ENCODE measurements around the gene ZRANB1.

The ZRANB1 gene

DNA sequence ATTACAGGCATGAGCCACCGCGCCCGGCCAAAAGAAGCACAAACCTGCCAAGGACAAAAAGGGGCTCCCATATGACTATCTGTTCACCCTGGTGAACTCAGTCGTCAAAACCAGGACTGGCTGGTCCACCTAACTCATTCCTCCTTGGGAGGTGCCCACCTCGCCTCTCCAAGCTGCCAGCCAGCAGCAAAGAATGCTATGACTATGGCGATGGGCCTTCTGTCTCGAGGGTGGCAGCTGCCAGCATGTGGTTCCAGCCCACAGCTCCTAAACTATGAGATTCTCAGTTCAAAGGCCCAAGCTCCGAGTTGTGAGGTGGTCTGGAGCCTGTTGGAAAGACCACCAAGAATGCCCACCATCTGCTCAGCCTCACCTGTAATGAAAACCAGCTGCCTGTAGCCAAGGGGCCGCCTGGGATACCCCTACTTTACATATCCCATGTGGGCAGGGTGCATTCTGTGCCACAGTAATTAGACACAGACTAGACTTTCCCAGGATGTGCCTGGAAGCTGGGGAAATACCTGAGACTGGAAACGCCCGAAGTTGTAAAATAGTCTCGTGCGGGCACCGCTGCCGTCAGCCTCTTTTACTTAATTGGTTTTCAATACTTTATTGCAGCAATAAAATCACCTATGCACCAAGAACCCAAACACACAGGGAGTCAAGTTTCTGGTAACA is 71.1 kb downstream of the ZRANB1 start:
- H3K27ac ChIP-seq: no peak overlapping the region

DNA sequence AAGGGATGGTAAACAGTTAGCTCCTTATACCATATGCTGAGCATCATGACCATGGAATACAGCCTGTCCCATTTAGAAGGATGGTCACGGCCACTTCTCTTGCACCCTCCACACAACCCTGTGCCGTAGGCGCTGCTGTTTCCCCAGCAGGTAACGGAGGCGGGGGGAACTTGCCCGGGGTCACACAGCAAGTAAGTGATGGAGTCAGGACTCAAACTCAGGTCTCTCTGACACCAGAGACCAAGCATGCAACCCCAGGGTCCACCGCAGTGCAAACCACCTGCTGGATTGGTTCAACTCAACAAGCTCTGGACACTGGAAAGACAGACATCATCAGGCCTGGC is 71.6 kb downstream of the ZRANB1 start:
- H3K27ac ChIP-seq: no peak overlapping the region
- no peak overlapping the region for H3K4me3 ChIP-seq

More for the DNA sequence above, 71.1 kb downstream of the ZRANB1 start:
- no peak overlapping the region for H3K4me3 ChIP-seq

DNA sequence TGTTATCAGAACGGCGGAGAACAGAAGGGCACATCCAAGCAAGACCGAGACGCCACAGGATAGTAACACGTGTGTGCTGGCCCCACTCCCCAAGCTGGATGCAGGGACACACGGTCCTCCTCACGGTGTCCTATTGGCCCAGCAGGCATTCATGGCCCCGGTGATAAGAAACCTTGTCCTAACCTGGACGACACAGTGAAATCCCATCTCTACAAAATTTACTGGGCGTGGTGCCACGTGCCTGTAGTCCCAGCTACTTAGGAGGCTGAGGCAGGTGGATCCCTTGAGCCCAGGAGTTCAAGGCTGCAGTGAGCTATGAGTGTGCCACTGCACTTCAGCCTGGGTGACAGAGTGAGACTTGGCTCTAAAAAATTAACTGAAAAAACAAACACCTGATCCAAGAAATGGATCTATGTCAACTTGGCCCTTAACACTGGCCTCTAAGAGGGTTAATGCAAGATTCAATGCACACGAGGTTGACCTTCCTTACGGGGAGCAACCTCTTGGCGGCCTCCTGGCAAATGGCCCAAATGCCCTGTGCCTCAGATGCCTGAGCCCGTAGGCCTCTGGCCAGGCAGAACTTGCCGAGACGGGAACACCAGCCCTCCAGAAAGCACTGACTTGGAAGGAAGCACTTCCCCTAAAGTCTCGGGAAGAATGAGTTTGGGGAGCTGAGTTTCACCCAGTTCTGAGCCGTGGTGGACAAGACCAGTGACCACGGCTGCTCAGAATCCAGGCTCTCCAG is 72.3 kb downstream of the ZRANB1 start:
- Histone ChIP-seq H3K4me3 (no peak overlapping the region), H3K27ac (peak overlapping the region in 2 of 21 experiments; percentile 15 to 48)

DNA sequence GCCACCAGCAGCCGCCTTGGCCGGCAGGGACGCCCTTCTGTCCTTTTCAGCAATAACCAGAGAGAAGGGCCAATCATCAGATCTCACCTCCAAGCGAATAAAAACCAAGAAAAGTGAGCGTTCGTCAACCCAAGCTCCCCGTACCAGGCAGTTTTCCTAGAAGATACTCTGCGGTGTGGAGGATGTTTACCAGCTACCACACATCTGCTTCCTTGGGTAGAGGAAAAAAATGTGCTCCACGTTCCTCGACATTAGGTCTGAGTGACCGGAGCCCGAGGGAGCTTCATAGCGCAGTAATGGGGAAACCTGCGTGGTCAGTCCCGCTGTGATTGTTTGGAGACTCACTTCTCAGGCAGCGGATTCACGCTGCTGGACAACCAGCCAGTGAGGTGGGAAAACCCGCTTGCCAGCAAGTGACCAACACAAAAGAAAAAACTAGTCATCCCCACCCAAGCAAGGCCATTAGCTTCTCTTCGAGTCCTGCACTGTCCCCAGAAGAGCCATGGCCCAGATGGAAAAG is 73.0 kb downstream of the ZRANB1 start:
- Histone ChIP-seq H3K4me3 (no peak overlapping the region), H3K27ac (peak overlapping the region in 4 of 21 experiments; percentile 48 to 78 (median 53))

DNA sequence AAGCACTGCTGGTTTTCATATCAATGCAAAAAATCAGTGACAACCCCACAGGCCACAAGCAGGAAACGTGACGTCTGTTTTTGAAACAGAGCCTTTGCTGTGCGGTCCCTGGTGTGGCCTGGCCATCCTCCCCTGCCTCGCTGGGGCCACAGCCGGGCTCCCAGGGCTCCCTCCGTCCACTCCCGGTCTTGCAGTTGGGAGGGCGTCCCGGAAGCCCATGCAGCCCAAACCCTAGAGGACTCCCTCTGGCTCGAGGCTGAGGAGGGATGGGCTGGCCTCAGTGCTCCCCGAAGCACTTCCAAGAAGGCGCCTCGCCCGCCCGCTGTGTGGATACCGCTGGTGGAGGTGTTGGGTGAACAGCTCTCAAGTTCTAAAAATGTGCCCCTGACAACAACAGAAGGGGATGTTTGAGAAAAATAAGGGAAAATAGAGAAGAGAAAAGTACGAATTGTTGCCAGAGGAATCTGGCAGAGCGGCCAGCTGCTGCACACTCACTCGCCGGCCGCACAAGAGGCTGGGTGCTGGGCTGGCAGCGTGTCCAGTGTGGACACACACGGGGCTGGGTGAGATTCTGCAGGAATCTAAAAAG is 73.5 kb downstream of the ZRANB1 start:
- H3K27ac ChIP-seq: peak overlapping the region in 7 of 21 experiments; percentile 11 to 78 (median 48)
- H3K4me3 ChIP-seq: no peak overlapping the region

DNA sequence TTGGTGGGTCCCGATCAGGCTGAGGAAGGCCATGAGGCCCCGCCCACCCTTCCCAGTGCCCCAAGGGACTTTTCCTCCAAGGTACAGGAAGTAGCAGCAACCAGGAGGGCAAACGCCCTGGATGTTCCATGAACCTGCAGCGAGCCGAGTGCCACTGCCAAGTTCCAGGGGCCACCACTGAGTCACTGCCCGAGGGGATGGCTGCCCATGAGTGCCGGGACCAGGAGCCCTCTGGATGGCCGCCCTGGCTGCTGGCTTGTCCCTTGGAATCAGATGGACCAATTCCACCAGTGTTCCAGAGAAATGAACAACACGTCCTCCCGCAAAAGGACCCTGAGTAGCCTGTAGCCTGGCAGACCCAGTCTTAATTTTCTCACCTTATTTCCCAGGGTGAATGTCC is 74.2 kb downstream of the ZRANB1 start:
- H3K27ac ChIP-seq: peak overlapping the region in 11 of 21 experiments; percentile 1 to 78 (median 11)
- no peak overlapping the region for H3K4me3 ChIP-seq

DNA sequence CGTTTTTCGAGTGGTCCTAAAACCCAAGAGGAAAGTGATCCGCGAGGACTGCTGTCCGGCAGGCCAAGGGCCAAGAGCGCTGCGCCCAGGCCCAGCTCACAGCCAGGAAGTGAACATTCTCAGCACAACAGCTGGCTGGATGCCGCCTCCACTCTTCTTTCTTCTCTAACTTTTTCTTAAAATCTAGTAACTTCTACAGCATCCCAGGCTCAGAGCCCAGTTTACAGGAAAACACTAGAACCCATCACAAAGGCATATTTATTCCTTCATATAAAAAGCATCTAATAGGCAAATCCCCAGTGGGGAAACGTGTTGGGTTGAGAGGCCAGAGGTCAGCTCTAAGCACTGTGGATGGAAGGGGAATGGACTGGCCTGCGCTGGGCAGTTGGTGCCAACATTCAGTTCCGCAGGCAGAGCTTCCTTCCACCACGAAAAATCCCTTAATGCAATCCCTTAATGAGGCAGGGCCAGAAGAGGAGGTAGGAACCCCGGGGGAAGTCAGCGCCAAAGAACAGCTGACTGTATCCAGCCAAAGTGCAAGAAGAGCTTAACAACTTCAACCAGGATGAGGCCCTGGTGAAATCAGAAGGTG is 74.8 kb downstream of the ZRANB1 start:
- peak overlapping the region in 11 of 21 experiments; percentile 1 to 78 (median 11) for H3K27ac ChIP-seq
- no peak overlapping the region for H3K4me3 ChIP-seq

DNA sequence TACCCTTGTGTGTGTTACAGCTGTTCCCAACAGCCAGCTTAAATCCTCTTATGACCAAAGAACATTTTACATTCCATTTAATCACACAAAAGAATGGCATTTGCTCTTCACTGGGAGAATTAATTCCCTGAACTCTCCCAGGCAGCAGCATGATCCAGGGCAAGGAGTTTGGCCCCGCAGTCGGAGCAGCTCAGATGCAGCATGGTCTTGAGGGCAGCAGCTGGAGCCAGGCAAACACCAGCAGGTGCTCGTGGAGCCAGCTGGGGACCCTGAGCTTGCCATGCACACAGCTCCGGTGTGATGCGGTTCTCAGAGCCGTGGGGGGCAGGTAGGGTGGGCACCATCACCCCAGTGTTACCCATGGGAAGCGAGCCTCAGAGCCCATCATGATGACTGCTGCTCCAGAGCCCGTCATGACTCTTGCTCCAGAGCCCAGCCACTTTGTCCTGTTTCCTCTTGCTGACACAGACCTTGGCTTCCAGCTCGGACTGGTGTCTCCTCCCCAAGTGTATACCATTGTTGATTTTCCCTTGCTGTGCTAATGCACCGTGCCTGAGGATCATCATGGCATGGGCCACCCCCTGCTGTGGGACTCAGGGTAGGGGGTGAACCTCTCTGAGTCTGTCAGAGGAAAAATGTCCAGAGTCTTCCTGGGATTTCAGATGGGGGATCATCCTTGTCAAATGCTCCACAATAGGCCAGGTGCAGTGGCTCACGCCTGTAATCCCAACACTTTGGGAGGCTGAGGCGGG is 75.8 kb downstream of the ZRANB1 start:
- H3K4me3 ChIP-seq: no peak overlapping the region
- peak overlapping the region in 3 of 21 experiments; percentile 36 to 78 (median 38) for H3K27ac ChIP-seq

DNA sequence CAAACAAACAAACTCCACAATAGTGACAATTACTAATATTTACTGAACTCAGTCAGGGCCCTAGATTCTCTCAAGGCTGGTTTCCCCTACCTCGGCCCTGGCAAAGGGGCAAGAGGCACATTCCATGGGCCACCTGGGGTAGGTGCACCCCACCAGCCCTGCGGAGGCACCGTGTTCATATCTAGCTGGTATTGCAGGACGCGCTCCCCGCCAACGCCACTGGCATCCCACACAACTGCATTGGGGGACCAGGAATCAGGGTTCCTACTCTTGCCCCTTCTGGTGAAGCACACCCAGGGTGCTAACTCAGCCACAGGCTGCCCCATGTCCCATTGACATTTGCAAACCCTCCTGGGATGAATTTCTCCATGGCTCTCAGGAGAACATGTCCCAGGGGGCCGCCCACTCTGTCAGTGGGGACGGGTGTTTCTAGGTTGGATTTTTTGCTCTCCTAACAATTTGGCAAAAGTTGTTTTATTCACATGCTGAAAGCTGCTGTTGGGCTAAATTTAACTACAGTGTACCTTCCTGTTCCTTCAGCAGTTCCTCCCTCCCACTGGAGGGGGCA is 76.7 kb downstream of the ZRANB1 start:
- H3K27ac ChIP-seq: no peak overlapping the region
- H3K4me3 ChIP-seq: no peak overlapping the region

DNA sequence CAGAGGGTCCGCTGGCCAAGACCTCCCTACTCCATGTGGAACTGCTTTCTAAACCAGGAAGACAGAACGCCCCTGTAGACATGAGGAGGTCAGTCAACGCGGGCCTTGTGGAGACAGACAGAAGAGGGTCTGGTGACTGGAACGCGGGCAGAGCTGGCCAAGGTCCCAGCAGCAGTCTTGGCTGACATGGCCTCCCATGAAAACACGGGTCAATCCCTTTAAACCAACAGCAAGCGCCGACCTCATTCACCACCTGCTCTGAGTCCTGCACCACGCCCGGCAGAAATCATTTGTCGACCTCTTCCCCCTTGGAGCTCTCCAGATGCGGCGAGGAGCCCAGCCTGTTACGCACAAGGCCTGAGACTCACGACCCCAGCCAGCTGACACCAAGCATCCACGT is 78.5 kb downstream of the ZRANB1 start:
- Histone ChIP-seq H3K27ac (no peak overlapping the region), H3K4me3 (no peak overlapping the region)

DNA sequence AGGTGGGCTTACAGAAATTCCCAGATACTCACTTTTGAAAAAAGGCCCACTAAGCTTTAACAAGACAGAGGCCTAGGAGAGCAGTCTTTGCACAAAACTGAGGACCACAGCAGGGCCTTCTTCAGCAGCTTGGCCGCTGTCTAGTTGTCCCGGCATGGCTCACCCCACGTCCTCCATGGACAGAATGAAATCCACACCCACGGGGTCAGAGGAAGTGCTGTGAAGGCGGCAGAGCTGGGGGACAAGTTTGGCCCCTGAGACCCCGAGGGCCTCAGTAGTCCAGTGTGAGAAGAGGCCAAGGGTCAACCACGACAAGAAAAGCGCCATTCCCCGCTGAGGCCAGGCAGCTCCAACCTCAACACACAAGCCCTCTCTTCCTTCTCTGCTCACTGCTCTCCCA is 78.9 kb downstream of the ZRANB1 start:
- Histone ChIP-seq H3K4me3 (no peak overlapping the region), H3K27ac (no peak overlapping the region)

DNA sequence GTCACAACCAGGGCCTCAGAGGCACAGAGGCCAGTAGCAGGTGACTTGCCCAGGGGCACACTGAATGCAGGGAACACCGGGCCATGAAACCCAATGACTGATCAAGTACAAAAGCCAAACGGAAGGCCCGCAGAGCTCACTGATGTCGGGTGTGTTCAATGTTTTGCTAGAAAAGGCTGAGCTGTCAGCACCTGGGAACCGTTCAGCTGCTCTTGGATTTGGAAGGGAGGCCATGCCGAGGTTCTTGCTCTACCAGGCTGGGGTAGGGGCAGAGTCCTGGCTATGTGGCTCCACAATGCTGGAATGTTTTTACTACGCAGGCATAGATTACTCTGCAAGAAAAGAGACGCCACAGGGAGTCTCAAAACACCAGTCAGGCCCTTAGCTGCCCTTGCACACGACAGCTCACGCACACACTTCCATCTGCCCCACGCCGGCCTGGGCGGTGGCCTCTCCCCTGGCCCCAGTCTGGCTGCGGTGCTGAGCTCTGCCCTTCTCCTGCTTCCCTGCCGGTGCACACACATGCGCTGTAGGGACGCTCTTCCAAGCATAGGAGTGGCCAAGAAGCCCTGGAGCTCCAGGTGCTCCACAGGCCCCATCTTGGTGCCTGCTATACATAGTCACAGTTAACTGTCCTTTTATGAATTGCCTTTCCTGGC is 79.9 kb downstream of the ZRANB1 start:
- Histone ChIP-seq H3K4me3 (no peak overlapping the region), H3K27ac (no peak overlapping the region)

DNA sequence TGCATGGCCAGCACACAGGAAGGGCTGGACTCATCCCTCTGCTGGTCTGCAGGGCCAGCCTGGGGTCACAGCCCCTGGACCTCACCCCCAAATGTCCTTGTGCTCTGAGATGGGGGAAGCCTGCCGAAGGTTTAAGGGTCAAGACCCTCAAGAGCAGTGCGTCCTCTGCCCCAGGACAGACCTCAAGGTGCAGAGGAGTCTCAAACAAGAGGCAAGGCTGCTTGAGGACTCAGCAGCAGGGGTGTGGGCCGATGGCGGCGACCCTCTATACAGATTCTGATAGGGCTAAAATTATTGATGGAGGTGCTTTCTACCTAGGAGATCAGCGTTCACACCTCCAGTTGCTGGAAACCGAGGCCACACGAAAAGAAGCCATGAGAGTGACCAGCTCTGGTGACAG is 80.7 kb downstream of the ZRANB1 start:
- Histone ChIP-seq H3K4me3 (no peak overlapping the region), H3K27ac (peak overlapping the region in 1 of 21 experiments; percentile 1)

DNA sequence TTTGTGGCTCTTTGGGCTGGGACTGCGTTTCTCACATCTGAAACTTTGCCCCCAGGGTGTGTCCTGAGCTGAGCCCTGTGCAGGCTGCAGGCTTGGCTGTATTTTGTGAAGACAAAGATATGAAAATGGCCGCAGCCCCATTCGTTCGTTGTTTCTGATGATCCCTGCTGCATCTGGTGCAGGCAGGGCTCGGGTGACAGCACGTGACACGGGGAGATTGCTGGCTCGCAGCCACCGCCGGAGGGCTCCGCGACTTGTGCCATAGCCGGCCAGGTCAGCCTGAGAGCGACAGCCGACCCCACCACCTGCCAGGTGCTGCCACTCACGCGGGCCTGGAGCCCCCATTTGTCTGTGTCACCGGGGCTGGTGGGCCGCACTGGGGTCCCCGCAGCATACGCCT is 81.3 kb downstream of the ZRANB1 start:
- no peak overlapping the region for H3K4me3 ChIP-seq
- H3K27ac ChIP-seq: no peak overlapping the region

DNA sequence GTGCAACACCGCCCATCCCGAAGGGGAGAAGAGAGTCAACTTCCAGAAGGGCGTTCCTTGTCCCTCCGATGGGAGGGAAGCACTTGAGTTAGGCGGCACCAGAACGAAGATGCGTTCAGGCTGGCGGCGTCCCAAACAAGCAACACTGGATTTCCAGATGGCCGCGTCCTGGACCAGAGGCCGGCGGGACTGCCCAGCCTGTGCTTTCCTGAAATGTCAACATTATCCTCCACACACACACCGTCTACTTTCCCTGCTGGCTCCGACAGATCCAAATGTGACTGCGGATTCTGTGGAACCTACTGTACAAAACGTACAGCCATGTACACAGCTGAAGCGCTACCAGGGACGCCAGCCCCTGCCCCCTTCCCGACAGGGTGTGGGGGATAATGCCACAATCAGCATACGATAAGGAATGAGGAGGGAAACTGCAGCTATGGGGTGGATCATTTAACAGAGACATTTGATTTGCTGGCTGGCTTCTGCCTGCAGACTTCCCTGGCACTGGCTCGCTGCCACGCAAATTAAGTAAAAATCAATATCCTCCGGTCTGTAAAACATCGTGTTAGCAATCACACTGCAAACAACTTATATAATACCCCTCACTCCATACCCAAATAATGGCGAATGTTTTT is 82.1 kb downstream of the ZRANB1 start:
- H3K27ac ChIP-seq: peak overlapping the region in 3 of 21 experiments; percentile 35 to 57 (median 35)
- no peak overlapping the region for H3K4me3 ChIP-seq

DNA sequence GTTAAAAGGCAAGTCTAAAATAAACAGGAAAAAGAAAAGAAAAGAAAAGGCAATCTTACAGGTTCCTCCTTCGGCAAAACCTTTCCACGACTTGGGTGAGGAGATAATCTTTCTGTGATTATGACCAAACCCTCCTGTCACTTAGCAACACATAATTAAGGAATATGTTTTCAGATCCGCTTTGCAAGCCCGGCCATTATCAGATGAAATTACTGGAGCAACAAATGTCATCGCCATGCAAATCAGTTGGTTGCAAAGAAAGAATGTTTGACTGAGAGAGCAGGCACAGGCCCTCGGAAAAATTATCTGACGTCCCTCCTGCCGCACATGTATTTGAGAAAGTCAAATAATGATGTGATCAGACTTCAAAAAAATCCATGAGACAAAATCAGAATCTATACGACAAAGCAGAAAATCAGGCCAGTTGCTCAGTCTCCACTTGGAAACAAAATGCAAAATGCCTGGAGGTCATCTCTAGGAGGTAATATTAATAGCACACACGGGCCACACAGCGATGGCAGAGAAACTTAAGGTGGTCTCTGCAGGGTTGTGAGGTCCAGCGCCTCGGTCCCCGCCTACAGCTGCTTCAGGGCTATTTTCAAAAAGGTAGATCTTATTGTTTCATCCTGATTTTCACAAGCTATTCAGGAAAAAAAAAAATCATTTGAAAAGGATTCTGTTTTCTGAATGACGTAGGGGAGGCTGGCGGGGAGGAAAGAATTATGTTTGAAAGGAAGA is 82.7 kb downstream of the ZRANB1 start:
- Histone ChIP-seq H3K27ac (peak overlapping the region in 2 of 21 experiments; percentile 35 to 57), H3K4me3 (no peak overlapping the region)

DNA sequence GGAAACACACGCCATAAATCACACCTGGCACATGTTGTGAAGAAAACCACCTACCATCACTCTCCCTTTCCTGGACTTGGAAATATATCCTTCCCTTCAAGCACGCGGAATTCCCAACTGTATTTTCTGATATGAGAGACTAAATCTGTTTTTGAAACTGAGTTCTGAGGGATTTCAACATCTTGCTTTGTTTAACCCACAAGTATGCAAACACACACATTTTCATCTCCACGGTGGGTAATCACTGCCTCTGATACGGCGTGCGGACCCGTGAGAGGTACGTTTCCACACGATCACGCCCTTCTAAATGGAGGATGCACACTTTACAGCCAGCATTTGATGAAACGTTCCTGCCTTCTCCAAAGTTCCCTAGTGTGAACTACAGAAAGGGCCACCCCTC is 83.4 kb downstream of the ZRANB1 start:
- Histone ChIP-seq H3K27ac (no peak overlapping the region), H3K4me3 (no peak overlapping the region)
